Brain microvascular endothelial cell (primary cell): ENCODE measurements around the gene LRRC71.

ENCODE experiments used
- DNase-seq: peaks from one replicate; pipeline ENCODE4 v3.0.0-alpha.2; 2020
- H3K27ac ChIP-seq: fragments of 250-450 bp; sonication (Bioruptor Pico); 2 replicates; pipeline ENCODE4 v1.5.1; 2020; ENCODE audit warnings: mild to moderate bottlenecking, moderate library complexity
- H3K27me3 ChIP-seq: fragments of 250-450 bp; sonication (Bioruptor Pico); replicated peaks from 2 replicates; pipeline ENCODE4 v1.5.1; 2020; ENCODE audit warnings: mild to moderate bottlenecking
- H3K36me3 ChIP-seq: fragments of 250-450 bp; sonication (Bioruptor Pico); replicated peaks from 2 replicates; pipeline ENCODE4 v1.5.1; 2020; ENCODE audit warnings: mild to moderate bottlenecking
- H3K4me3 ChIP-seq: 2 replicates; pipeline ENCODE4 v1.5.1; 2011; ENCODE audit warnings: low read depth, mild to moderate bottlenecking, control low read depth, low read length, moderate library complexity
- CTCF ChIP-seq: IDR thresholded peaks from 2 replicates; pipeline ENCODE4 v1.5.1; 2011; ENCODE audit warnings: low read depth, mild to moderate bottlenecking, moderate library complexity, low read length, control low read depth, inconsistent platforms; ENCODE audit errors: missing control alignments
- in situ Hi-C: cut with HindIII; loops from 2 replicates; pipeline ENCODE4 v1.10.0; 2017; ENCODE audit warnings: low sequenced_read_pairs, low pct_ligation_motif_present

LRRC71 gene

GRCh38 chr1:156905176-156905575, 15.3 kb upstream of the LRRC71 start:
- Histone ChIP-seq H3K4me3 (no peak overlapping the region), H3K36me3 (peaks cover 20% of the 10 kb centered on the region), H3K27ac (no peak overlapping the region), H3K27me3 (no peaks in the 10 kb centered on the region)
- DNase-seq: no peak
- in situ Hi-C loops: no loop called here
- no peak for TF ChIP-seq CTCF

- no peak overlapping the region for H3K4me3 ChIP-seq
- H3K36me3 ChIP-seq: peaks cover 23% of the 10 kb centered on the region
- in situ Hi-C loops: no loop called here
- DNase-seq: no peak
- no peaks in the 10 kb centered on the region for H3K27me3 ChIP-seq
- TF ChIP-seq CTCF: no peak
- no peak overlapping the region for H3K27ac ChIP-seq
Measured at GRCh38 chr1:156905651-156906050, 14.8 kb upstream of the LRRC71 start.

- no peaks in the 10 kb centered on the region for H3K27me3 ChIP-seq
- no peak overlapping the region for H3K27ac ChIP-seq
- DNase-seq: no peak
- no peak overlapping the region for H3K4me3 ChIP-seq
- peaks cover 23% of the 10 kb centered on the region for H3K36me3 ChIP-seq
- in situ Hi-C loops: no loop called here
- no peak for TF ChIP-seq CTCF
Measured at GRCh38 chr1:156906206-156906906, 14.1 kb upstream of the LRRC71 start.

GRCh38 chr1:156908541-156908940, 11.9 kb upstream of the LRRC71 start:
- no peaks in the 10 kb centered on the region for H3K27me3 ChIP-seq
- no peak for TF ChIP-seq CTCF
- H3K27ac ChIP-seq: no peak overlapping the region
- DNase-seq: no peak
- in situ Hi-C loops: no loop called here
- H3K4me3 ChIP-seq: no peak overlapping the region
- peaks cover 32% of the 10 kb centered on the region for H3K36me3 ChIP-seq

- Histone ChIP-seq H3K4me3 (no peak overlapping the region), H3K27me3 (no peaks in the 10 kb centered on the region), H3K27ac (no peak overlapping the region), H3K36me3 (peaks cover 36% of the 10 kb centered on the region)
- no peak for TF ChIP-seq CTCF
- DNase-seq: no peak
- in situ Hi-C loops: no loop called here
Measured at GRCh38 chr1:156908955-156909354, 11.5 kb upstream of the LRRC71 start.

GRCh38 chr1:156909671-156910070, 10.8 kb upstream of the LRRC71 start:
- H3K36me3 ChIP-seq: peaks cover 40% of the 10 kb centered on the region
- TF ChIP-seq CTCF: no peak
- no peak overlapping the region for H3K27ac ChIP-seq
- in situ Hi-C loops: no loop called here
- no peak overlapping the region for H3K4me3 ChIP-seq
- H3K27me3 ChIP-seq: no peaks in the 10 kb centered on the region
- no peak for DNase-seq
